Progenitor cell of endocrine pancreas (in vitro differentiated cells): ENCODE results near the gene PSMG4. TPM values are rescaled to one million over a fixed set of nuclear protein-coding genes. Genes with fewer than 3 reads are reported as not detected.
A peak's percentile ranks its signal among the peaks of the same experiment; 100 is the strongest.
"Not testable (repeated sequence)": the region's sequence is repeated elsewhere in the genome, so short reads cannot be mapped to it uniquely, and the experiment has no call there.

Source experiments
- DNase-seq: peaks from one replicate; pipeline ENCODE4 v3.0.0; 2021; ENCODE audit warnings: low spot score; ENCODE audit not compliant: unreplicated experiment
- H3K27ac Mint-ChIP-seq: 2 replicates; pipeline ENCODE4 v1.8.0; 2021; ENCODE audit warnings: mild to moderate bottlenecking, moderate library complexity, mixed read lengths
- H3K27me3 Mint-ChIP-seq: 2 replicates; pipeline ENCODE4 v1.8.0; 2021; ENCODE audit warnings: mixed read lengths
- H3K36me3 Mint-ChIP-seq: 2 replicates; pipeline ENCODE4 v1.8.0; 2022; ENCODE audit warnings: mixed read lengths; ENCODE audit not compliant: insufficient read depth
- H3K4me1 Mint-ChIP-seq: 2 replicates; pipeline ENCODE4 v1.8.0; 2021; ENCODE audit warnings: low read depth, mixed read lengths
- H3K4me3 Mint-ChIP-seq: 2 replicates; pipeline ENCODE4 v1.8.0; 2021; ENCODE audit warnings: low read depth, mild to moderate bottlenecking, moderate library complexity, mixed read lengths
- H3K9me3 Mint-ChIP-seq: 2 replicates; pipeline ENCODE4 v1.8.0; 2021; ENCODE audit warnings: low read depth, mixed read lengths
- CTCF ChIP-seq: fragments of 200-600 bp; sonication (generic); IDR thresholded peaks from one replicate; pipeline ENCODE4 v1.5.0; 2021; ENCODE audit warnings: antibody characterized with exemption, mild to moderate bottlenecking; ENCODE audit not compliant: unreplicated experiment
- total RNA-seq: library from RNA; stranded (reverse); gene quantifications from 2 replicates; pipeline ENCODE4 v1.2.1, GENCODE V29; 2021

The PSMG4 gene
- total RNA-seq, 1 donor from 2014 or later = 17.7 TPM

GRCh38 chr6:3236005-3236404 lies 22.7 kb upstream of the PSMG4 start:
- Mint-ChIP-seq H3K4me1 (peaks cover 10% of the 10 kb centered on the region), H3K27me3 (peaks cover 12% of the 10 kb centered on the region), H3K36me3 (peaks cover 2% of the 10 kb centered on the region), H3K27ac (no peak overlapping the region), H3K9me3 (no peaks in the 10 kb centered on the region), H3K4me3 (no peak overlapping the region)
- TF ChIP-seq CTCF = no peak
- no peak for DNase-seq

GRCh38 chr6:3237761-3238662 lies 20.7 kb upstream of the PSMG4 start:
- Mint-ChIP-seq H3K27me3 (peaks cover 15% of the 10 kb centered on the region), H3K36me3 (peaks cover 2% of the 10 kb centered on the region), H3K4me3 (no peak overlapping the region), H3K4me1 (peaks cover 4% of the 10 kb centered on the region), H3K9me3 (no peaks in the 10 kb centered on the region), H3K27ac (no peak overlapping the region)
- DNase-seq = no peak
- TF ChIP-seq CTCF = no peak

- Mint-ChIP-seq H3K4me3 (no peak overlapping the region), H3K9me3 (peaks cover 4% of the 10 kb centered on the region), H3K4me1 (no peaks in the 10 kb centered on the region), H3K36me3 (peaks cover 6% of the 10 kb centered on the region), H3K27me3 (peaks cover 15% of the 10 kb centered on the region), H3K27ac (no peak overlapping the region)
- TF ChIP-seq CTCF = peak; percentile 52
- DNase-seq = no peak
Observed at GRCh38 chr6:3239110-3239830, 19.5 kb upstream of the PSMG4 start.

- Mint-ChIP-seq H3K27ac (no peak overlapping the region), H3K9me3 (peaks cover 5% of the 10 kb centered on the region), H3K36me3 (peaks cover 7% of the 10 kb centered on the region), H3K4me3 (no peak overlapping the region), H3K4me1 (no peaks in the 10 kb centered on the region), H3K27me3 (peaks cover 15% of the 10 kb centered on the region)
- TF ChIP-seq CTCF = no peak
- no peak for DNase-seq
Observed at GRCh38 chr6:3240595-3240994, 18.2 kb upstream of the PSMG4 start.

- H3K27ac Mint-ChIP-seq, H3K36me3 Mint-ChIP-seq, DNase-seq, H3K4me1 Mint-ChIP-seq, H3K4me3 Mint-ChIP-seq, H3K9me3 Mint-ChIP-seq: not testable (repeated sequence)
- H3K27me3 Mint-ChIP-seq = peaks cover 15% of the 10 kb centered on the region
Observed at GRCh38 chr6:3241745-3242144, 17.0 kb upstream of the PSMG4 start.
